DMS153 treated with DMSO at 0.1 percent for 48 hours (cell line): ENCODE data around the gene IQGAP2.
"Not testable (repeated sequence)": the region's sequence is repeated elsewhere in the genome, so short reads cannot be mapped to it uniquely, and the experiment has no call there.

ENCODE experiments used
- DNase-seq: peaks from one replicate; lab custom pipeline; 2025; ENCODE audit not compliant: unreplicated experiment; lab: John Stamatoyannopoulos, UW

IQGAP2 gene, protein sequence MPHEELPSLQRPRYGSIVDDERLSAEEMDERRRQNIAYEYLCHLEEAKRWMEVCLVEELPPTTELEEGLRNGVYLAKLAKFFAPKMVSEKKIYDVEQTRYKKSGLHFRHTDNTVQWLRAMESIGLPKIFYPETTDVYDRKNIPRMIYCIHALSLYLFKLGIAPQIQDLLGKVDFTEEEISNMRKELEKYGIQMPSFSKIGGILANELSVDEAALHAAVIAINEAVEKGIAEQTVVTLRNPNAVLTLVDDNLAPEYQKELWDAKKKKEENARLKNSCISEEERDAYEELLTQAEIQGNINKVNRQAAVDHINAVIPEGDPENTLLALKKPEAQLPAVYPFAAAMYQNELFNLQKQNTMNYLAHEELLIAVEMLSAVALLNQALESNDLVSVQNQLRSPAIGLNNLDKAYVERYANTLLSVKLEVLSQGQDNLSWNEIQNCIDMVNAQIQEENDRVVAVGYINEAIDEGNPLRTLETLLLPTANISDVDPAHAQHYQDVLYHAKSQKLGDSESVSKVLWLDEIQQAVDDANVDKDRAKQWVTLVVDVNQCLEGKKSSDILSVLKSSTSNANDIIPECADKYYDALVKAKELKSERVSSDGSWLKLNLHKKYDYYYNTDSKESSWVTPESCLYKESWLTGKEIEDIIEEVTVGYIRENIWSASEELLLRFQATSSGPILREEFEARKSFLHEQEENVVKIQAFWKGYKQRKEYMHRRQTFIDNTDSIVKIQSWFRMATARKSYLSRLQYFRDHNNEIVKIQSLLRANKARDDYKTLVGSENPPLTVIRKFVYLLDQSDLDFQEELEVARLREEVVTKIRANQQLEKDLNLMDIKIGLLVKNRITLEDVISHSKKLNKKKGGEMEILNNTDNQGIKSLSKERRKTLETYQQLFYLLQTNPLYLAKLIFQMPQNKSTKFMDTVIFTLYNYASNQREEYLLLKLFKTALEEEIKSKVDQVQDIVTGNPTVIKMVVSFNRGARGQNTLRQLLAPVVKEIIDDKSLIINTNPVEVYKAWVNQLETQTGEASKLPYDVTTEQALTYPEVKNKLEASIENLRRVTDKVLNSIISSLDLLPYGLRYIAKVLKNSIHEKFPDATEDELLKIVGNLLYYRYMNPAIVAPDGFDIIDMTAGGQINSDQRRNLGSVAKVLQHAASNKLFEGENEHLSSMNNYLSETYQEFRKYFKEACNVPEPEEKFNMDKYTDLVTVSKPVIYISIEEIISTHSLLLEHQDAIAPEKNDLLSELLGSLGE (N-terminal part only)

DNA sequence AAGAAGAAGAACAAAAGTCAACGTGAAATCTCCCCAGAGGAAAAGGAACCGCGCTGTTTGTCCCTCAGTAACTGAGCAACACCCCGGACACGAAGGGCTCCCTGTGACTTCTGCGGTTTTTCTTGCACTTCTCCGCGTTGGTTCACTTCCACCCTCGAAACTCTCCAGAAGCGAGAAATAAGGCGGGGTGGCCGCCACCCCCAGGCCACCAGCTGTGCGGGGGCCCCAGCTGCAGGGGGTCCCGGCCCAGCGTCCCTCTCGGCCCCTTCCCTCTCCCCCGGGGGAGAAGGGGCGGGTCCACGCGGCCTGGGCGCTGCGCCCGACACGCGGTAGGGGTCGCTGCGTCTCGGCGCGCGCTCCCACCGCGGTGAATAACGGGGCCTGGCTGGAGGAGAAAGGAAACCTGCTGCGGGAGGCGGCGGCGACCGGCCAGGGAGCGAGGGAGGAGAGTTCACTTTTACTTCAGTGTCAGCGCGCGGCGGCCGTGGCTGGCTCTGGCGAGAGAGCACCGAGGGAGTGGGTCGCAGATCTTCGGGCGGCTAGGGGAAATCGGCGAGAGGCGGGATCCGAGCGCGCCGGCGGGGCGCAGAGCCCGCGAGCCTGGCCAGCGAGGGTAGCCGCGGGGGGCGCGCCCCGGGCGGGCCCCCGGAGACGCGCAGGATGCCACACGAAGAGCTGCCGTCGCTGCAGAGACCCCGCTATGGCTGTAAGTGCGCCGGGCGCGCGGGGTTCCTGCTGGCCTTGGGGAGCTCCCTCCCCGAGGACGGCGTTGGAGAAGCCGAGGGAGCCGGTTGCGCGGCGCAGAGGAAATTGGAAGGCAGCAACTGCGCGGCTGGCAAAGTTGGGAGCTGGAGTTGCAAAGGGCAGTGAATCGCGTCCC is at the start of gene IQGAP2:
IQGAP2 (plus strand) TSS at position 400 of the 880 bp plus-strand sequence; CDS start at position 661, 261 bp downstream.
- DNase-seq, result no peak

DNA sequence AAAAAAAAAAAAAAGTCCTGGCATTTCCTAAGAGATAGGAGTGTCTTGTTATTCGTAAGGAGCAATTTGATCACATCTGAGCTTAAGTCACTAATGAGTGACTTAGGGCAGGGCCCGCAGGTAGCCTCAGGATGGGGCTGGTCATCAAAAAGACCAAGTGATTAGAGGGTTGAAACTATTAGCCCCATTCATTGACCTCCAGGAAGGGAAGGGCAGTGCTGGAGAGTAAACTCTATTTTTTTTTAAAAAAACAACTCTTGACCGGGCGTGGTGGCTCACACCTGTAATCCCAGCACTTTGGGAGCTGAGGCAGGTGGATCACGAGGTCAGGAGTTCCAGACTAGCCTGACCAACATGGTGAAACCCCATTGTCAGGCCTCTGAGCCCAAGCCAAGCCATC is 46.2 kb upstream of the IQGAP2 start:
- DNase-seq, result no peak

DNA sequence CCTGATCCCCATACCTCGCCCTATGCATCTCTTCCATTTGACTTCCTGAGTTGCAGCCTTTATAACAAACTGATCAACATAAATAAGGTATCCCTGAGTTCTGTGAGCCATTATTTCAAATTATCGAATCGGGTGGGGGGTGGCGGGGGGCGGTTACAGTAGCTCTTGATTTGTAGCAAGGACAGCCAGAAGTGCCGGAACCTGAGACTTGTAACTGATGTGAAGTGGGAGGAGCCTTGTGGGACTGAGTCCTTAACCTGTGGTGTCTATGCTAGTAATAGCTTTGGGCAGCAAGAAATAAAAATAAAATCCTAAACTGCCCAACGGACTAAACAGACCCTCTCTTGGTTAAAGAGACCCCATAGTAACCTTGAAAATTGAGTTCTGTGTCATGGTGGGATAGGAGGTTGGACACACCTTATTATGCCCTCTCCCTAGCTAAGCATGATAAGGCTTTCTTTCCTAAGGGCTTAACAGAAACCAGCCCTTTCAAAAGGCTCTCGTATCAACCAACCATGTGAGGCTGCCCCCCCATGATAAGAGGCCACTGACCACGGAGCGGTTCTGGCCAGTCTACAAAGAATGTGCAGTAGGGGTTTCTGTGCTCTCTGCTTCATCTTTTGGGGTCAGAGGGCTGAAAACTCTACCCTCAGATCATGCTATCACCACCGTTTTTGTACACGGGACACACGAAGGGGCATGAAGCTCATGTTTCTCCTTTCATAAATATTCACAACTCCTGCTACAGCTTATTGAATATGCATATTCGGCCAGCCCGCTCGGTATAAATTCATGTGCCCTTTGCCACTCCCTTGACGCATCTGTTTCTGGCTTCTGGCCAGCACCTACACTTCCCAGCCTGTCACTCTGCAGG is 39.5 kb upstream of the IQGAP2 start:
- no peak for DNase-seq

DNA sequence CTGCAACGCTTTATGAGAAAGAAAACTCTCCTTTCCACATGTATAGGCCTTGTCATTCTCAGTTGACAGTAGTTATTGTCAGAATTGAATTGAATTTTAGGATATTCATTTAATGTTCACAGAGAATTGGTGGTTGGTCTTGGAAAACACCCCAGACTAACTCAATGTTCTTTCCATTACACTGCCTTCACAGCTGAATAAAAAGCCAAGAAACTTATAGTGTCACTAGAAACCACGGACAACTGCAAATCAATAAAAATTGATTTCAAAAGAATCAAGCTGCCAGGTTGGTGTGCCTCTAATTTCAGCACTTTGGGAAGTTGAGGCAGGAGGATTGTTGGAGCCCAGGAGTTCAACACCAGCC is 38.9 kb upstream of the IQGAP2 start:
- no peak for DNase-seq

DNA sequence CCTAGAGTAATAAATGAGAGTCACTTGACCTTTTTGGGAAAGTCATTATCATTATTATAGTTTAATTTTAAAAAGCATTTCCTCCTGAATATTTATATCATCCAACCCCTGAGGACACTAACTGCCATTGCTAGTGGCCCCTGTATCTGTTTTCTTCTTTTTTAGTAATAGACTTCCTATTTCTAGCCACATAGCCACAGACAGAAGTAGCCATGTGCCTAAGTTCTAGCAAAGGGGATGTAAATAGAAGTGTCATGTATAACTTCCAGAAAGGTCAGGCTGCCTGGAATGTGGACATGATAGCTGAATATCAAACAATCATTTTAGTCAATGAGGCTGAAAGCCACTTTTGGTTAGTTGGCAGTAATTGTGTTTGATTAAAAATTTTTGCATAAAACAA is 37.5 kb upstream of the IQGAP2 start:
- DNase-seq, result no peak

DNA sequence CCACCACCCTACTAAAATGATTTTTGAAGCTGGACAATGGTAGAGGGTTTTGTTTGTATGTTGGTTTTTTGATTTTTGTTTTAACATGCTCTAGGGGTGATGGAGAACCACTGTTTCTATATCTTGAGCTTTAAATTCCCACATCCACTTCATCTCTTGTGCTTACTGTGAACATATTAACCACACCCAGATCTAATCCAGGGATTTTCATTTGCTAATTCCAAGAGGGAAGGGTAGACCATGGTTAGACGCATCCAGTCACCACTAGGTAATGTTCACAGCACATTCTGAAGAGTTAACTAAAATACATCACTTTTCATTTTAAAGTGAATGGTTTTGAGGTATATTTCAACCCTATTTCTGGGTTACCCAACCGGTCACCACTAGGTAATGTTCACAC is 36.5 kb upstream of the IQGAP2 start:
- DNase-seq, result no peak

DNA sequence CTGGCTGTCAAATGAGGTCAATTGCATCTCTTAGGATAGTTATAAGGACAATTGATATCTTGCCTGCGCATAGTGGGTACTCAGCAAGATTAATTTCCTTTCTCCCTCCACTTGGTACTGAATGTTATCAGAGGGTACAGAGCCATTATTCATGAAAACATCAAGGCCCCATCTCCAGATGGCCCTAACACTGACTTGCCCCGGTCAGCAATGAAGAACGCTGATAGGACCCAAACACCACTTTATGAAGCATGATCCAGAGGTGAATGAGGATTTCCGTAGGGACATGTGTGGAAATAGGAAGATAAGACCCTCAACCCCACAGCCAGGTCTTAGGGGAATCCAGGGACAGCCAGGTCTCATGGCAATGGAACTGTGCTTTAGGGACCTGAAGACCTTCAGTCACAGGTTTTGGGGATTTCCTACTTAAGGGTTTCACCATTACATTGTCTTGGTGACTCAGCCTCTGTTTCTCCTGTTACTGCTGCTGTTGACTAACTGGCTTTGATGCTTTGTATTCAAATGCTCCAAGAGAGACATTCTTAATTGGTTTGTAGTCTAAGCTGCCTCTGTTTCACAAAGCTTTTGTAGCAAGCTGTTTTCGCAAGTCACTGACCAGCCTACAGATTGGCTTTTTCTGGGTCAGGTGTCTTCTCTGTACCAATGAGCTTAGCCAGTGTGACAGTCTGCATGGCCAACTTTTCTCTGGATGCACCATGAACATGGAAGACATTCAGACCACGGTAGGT is 35.3 kb upstream of the IQGAP2 start:
- DNase-seq, result no peak

DNA sequence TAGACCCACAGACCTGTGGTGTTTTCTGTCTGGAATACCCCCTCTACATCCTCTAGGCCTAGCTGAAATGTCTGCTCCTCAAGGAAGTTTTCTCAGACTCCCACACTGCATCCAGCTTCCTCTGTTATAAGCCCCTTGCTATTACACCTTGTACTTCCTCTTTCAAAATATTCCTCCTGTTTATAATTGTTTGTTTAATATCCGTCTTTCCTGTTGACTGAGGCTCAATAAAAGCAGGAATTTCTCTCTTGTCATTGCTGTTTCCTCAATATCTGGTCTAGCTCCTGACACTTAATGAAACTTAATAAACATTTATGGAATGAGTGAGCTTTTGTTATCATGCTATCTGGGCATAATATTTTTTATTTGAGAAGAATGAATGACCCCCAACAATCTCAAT is 34.1 kb upstream of the IQGAP2 start:
- no peak for DNase-seq

DNA sequence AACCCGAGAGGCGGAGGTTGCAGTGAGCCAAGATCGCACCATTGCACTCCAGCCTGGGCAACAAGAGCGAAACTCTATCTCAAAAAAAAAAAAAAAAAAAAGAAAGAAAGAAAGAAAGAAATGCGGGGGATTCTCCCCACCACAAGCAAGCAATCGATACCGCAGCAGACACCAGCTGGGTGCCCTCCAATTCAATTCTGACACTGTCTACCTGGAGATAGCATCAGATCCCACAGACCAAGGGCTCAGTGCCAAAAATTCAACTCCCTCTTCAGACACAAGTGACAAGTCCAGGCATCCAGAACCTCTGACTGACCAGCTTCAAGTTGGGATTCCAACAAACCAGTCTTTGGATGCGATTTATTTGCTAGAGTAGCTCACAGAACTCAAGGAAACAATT is 33.4 kb upstream of the IQGAP2 start:
- not testable (repeated sequence) for DNase-seq

DNA sequence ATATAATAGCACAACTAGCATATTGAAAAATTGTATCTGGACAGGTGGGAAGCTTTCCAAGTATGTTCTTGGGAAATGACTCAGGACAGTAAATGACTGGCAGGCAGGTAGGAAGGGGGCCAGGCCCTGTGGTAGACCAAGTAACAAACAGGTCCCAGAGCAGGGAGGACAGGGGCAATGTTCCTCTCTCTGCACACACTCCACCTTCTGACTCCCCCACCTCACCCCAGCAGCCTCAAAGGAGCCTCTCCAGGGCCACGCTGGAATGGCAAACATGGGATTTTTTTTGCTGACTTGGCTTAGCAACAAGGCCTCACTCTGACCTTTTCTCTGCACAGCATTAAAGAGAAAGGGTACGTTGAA is 31.1 kb upstream of the IQGAP2 start:
- no peak for DNase-seq

DNA sequence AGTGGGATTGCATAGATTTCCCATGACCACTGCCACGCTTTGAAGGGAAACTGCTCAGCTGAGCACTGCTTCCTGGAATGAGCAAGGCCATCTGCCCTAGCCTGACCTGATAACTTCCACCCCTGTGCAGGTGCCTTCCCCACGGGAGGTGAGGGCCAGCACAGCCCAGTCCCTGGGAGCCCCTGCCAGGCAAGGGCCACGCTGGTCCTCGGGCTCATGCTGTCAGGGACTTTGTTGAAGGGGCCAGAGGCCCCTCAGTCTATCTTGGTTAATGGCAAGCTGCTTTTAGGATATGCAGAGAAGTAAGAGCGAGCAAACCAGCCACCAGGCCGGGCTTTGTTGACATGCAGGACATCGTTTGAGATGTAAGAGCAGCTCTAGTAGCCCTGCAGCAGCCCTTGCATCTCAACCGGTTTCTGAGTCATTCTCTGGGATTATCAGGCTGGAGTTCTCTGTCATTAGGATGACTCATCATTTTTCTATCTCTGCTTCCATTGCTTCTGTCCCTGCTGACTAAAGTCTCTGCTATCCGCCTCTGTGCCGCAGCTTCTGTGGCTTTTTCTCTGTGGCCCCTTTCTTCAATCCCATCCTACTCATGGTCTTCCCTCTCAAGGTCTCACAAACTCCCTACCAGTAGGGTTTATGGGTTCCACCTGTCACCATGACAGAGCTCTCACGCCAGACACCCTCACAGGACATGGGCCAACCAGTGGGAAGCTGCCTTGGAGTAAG is 30.6 kb upstream of the IQGAP2 start:
- DNase-seq, result no peak

DNA sequence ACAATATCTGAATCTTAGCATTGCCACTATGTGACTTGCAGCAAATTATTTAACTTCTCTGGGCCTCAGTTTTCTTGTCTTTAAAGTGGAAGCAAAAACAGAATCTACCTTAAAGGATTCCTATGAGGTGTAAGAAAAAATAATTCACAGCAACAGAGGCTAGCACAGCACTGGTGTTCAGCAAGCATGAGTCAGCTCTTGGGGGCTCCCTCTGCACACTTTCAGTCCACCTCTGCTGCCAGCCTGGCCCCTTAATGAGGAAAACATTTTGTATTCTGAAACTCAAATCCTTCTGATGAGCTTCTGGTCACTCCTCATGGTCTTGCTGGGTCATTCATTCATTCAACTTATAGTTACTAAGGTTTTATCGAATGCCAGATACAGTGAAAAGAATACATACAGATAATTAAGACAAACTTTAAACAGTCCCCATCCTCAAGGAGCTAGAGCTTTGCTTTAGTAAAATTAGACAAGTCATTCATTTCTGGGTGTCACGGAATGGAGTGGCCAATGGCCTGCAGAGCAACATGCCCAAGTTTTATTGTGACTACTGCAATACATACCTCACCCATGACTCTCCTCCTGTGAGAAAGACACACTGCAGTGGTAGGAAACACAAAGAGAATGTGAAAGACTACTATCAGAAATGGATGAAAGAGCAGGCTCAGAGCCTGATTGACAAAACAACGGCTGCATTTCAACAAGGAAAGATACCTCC is 26.8 kb upstream of the IQGAP2 start:
- no peak for DNase-seq

DNA sequence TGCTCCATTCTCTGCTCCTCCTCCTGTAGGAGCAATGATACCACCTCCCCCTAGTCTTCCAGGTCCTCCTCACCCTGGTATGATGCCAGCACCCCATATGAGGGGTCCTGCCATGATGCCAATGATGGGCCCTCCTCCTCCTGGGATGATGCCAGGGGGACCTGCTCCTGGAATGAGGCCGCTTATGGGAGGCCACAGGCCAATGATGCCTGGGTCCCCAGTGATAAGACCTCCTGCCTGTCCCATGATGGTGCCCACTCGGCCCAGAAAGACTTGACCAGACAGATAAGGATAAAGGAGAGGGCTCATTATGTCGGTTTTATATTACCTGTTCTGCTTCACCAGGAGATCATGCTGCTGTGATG is 26.2 kb upstream of the IQGAP2 start:
- DNase-seq, result no peak

DNA sequence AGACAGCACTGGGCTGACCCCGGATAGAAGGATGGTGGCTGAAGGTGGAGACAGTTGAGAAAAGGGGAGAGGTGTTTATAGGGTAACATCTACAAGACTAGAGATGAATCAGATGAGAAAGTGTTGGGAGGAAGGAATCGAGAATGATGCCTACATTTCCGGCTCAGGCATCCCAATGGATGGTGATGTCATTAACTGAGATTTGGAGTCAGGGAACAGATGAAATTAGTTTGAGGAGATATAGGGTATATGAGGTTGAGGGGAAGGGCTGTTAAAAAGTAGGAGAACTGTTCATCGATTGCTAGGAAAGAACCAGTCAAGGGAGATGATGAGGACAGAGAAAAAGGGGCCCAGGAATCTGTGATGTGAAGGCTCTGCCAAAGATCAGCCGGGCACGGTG is 24.7 kb upstream of the IQGAP2 start:
- DNase-seq, result no peak

DNA sequence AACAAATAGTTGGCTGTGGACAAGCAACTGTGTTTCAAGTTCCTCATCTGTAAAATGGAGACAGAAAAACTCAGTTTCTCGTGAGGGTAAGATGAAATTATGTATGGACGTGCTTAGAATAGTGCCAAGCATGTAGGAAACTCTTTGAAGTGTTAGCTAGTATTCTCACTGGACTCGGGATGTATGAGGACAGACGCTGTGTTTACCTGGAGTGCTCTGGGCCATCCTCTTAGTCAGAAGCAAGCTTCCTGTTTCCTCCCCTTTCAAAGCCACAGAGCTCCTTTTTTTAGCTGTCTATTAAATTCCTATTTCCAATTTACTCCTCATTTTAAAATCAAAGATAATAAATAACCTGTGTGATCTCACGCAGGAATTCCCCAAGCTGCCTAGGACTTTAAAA is 23.8 kb upstream of the IQGAP2 start:
- no peak for DNase-seq

DNA sequence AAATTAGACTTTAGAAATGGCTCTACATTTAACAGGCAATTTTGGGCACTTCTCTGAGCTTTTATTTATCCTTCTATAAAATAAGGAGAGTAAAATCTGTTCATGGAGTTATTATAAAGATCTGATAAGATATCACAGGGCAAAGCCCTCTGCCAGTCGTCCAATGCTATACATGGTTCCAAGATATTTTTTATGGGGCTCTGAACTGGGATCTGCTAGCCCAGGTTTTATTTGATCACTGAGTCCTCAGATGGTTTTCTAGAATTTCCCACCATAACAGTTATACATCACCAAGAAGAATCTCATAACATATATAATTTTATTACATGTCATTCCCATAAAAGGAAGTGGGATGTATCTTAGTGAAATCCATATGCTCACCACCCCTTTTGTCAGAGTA is 23.2 kb upstream of the IQGAP2 start:
- no peak for DNase-seq

DNA sequence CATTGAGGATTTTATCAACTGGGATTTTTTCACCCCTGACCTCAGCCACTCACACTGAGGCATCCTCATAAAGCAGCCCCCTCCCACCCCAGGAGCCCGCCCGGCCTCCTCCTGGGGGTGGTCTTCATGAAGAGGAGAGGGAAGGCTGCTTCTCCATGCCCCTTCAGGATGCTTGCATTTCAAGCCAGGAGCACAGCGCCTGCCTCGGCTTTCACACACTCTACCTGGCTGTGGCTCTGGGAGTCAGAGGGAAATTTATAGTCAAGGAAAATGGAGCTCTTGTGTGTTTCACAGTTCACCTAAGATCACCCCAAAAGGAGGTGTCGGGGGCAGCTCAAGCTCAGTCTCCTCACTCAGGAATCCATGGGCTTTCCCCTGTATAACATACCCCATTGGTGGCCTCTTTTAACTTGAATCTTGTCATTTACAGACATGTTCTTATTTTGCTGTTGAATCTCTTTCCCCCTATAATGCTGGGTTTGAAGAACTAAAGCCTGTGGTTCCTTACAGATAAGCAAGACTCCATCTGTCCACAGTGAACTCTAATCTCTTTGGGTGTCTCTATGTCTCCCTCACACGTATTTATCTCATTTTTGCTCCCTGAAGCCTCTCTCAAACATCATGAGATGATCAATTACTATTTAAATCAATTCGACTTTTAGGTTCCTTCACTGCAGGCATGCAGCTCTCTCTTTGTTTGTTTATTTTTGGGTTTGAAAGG is 22.6 kb upstream of the IQGAP2 start:
- DNase-seq, result no peak
